OCI-LY7 (cell line): ENCODE data around the gene TRPM3.

ENCODE experiments used
- EZH2phosphoT487 ChIP-seq: fragments of 200-600 bp; sonication (generic); IDR thresholded peaks from 2 replicates; pipeline ENCODE4 v1.6.1; 2018; ENCODE audit warnings: low read depth, borderline replicate concordance, mild to moderate bottlenecking, mixed run types, antibody characterized with exemption, low read length, moderate library complexity, mixed read lengths
- TF ChIP-seq, protein P1 (sequence below): fragments of 200-600 bp; sonication (generic); conservative IDR thresholded peaks from 2 replicates; pipeline ENCODE4 v1.5.1; 2014; ENCODE audit warnings: mild to moderate bottlenecking, antibody characterized with exemption, low read length, moderate library complexity, mixed read lengths

DNA sequence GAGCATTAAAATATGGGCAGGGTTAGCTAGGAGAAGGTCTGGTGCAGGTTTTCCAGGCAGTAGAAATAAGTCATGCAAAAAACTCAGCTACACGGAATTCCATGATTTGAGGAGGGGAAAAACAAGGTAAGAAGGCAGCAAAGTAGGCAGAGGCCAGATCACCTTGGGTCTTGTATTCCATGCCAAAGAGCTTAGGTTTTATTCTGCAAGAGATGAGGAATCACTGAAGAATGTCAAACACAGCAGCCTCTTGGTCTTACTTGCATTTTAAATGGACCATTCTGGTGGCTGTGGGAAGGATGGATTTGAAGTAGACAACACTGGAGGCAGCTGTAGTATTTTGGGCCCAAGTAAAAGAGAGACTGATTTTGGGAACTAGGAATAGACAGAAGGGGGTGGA, 8.6 kb downstream of the TRPM3 start:
- TF ChIP-seq, protein P1, sequence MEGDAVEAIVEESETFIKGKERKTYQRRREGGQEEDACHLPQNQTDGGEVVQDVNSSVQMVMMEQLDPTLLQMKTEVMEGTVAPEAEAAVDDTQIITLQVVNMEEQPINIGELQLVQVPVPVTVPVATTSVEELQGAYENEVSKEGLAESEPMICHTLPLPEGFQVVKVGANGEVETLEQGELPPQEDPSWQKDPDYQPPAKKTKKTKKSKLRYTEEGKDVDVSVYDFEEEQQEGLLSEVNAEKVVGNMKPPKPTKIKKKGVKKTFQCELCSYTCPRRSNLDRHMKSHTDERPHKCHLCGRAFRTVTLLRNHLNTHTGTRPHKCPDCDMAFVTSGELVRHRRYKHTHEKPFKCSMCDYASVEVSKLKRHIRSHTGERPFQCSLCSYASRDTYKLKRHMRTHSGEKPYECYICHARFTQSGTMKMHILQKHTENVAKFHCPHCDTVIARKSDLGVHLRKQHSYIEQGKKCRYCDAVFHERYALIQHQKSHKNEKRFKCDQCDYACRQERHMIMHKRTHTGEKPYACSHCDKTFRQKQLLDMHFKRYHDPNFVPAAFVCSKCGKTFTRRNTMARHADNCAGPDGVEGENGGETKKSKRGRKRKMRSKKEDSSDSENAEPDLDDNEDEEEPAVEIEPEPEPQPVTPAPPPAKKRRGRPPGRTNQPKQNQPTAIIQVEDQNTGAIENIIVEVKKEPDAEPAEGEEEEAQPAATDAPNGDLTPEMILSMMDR, result no peak
- TF ChIP-seq EZH2phosphoT487, result no peak
